DOHH2 (cell line): ENCODE measurements around the gene SAFB.

Experiments
- H3F3A ChIP-seq: fragments of 200-600 bp; sonication (generic), shearing (Covaris generic); 2 replicates; pipeline ENCODE4 v1.6.0; 2016; ENCODE audit warnings: antibody characterized with exemption, mild to moderate bottlenecking; ENCODE audit not compliant: control insufficient read depth, insufficient read depth
- H3K27ac ChIP-seq: fragments of 200-600 bp; sonication (generic); 2 replicates; pipeline ENCODE4 v1.5.1; 2014; ENCODE audit warnings: low read depth, mild to moderate bottlenecking, low read length, moderate library complexity
- H3K27me3 ChIP-seq: fragments of 200-600 bp; sonication (generic); 2 replicates; pipeline ENCODE4 v1.6.1; 2014; ENCODE audit warnings: mild to moderate bottlenecking, low read length, mixed read lengths; ENCODE audit not compliant: control insufficient read depth
- H3K36me3 ChIP-seq: fragments of 200-600 bp; sonication (generic); 2 replicates; pipeline ENCODE4 v1.6.1; 2014; ENCODE audit warnings: mild to moderate bottlenecking, low read length, moderate library complexity, mixed read lengths; ENCODE audit not compliant: control insufficient read depth
- H3K4me1 ChIP-seq: fragments of 200-600 bp; sonication (generic); 2 replicates; pipeline ENCODE4 v1.6.1; 2014; ENCODE audit warnings: mild to moderate bottlenecking, low read length, mixed read lengths; ENCODE audit not compliant: control insufficient read depth
- H3K4me2 ChIP-seq: fragments of 200-600 bp; sonication (generic); 2 replicates; pipeline ENCODE4 v1.6.0; 2014; ENCODE audit warnings: mild to moderate bottlenecking, low read length, moderate library complexity
- H3K4me3 ChIP-seq: fragments of 200-600 bp; sonication (generic); 2 replicates; pipeline ENCODE4 v1.5.1; 2014; ENCODE audit warnings: mild to moderate bottlenecking, low read length, mixed read lengths
- H3K79me2 ChIP-seq: fragments of 200-600 bp; sonication (generic); 2 replicates; pipeline ENCODE4 v1.6.1; 2014; ENCODE audit warnings: mild to moderate bottlenecking, low read length, mixed read lengths; ENCODE audit not compliant: control insufficient read depth
- H3K9me2 ChIP-seq: fragments of 200-600 bp; sonication (generic); replicated peaks from 2 replicates; pipeline ENCODE4 v1.6.1; 2014; ENCODE audit warnings: mild to moderate bottlenecking, low read length, mixed read lengths; ENCODE audit not compliant: control insufficient read depth
- H3K9me3 ChIP-seq: fragments of 200-600 bp; sonication (generic); 2 replicates; pipeline ENCODE4 v1.6.1; 2014; ENCODE audit warnings: antibody characterized with exemption, low read length, mixed read lengths; ENCODE audit not compliant: control insufficient read depth, insufficient read depth
- H4K20me1 ChIP-seq: fragments of 200-600 bp; sonication (generic); 2 replicates; pipeline ENCODE4 v1.6.0; 2014; ENCODE audit warnings: low read depth, mild to moderate bottlenecking, antibody characterized with exemption, low read length, moderate library complexity; ENCODE audit not compliant: control insufficient read depth, insufficient read depth
- EZH2phosphoT487 ChIP-seq: fragments of 200-600 bp; sonication (generic); IDR thresholded peaks from 2 replicates; pipeline ENCODE4 v1.6.1; 2017; ENCODE audit warnings: borderline replicate concordance, mild to moderate bottlenecking, antibody characterized with exemption, low read length, moderate library complexity, mixed read lengths
- TF ChIP-seq, protein P1 (sequence below): fragments of 200-600 bp; sonication (generic); IDR thresholded peaks from one replicate; pipeline ENCODE4 v1.5.1; 2014; ENCODE audit warnings: antibody characterized with exemption, mild to moderate bottlenecking, low read depth, low read length; ENCODE audit not compliant: poor library complexity, severe bottlenecking

The SAFB gene

DNA sequence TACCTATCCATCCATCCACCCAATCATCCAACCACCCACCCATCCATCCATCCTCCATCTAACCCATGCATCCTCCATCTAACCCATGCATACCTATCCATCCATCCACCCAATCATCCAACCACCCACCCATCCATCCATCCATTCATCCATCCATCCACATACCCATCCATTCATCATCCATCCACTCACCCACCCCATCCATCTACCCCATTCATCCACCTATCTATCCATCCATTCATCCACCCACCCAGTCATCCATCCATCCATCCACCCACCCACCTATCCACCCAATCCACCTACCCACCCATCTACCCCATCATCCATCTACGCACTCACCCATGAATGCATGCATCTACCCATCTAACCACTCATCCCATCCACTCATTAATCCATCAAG is 50.9 kb downstream of the SAFB start:
- Histone ChIP-seq H3K27me3 (no peaks in the 10 kb centered on the region), H3K4me3 (no peak overlapping the region), H3K4me1 (no peaks in the 10 kb centered on the region), H3F3A (no peaks in the 10 kb centered on the region), H3K36me3 (peaks cover 33% of the 10 kb centered on the region), H3K4me2 (no peak overlapping the region), H3K9me2 (no peaks in the 10 kb centered on the region), H3K27ac (no peak overlapping the region), H4K20me1 (no peaks in the 10 kb centered on the region), H3K9me3 (no peaks in the 10 kb centered on the region), H3K79me2 (no peaks in the 10 kb centered on the region)
- TF ChIP-seq, protein P1, sequence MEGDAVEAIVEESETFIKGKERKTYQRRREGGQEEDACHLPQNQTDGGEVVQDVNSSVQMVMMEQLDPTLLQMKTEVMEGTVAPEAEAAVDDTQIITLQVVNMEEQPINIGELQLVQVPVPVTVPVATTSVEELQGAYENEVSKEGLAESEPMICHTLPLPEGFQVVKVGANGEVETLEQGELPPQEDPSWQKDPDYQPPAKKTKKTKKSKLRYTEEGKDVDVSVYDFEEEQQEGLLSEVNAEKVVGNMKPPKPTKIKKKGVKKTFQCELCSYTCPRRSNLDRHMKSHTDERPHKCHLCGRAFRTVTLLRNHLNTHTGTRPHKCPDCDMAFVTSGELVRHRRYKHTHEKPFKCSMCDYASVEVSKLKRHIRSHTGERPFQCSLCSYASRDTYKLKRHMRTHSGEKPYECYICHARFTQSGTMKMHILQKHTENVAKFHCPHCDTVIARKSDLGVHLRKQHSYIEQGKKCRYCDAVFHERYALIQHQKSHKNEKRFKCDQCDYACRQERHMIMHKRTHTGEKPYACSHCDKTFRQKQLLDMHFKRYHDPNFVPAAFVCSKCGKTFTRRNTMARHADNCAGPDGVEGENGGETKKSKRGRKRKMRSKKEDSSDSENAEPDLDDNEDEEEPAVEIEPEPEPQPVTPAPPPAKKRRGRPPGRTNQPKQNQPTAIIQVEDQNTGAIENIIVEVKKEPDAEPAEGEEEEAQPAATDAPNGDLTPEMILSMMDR: no peak
- no peak for TF ChIP-seq EZH2phosphoT487

DNA sequence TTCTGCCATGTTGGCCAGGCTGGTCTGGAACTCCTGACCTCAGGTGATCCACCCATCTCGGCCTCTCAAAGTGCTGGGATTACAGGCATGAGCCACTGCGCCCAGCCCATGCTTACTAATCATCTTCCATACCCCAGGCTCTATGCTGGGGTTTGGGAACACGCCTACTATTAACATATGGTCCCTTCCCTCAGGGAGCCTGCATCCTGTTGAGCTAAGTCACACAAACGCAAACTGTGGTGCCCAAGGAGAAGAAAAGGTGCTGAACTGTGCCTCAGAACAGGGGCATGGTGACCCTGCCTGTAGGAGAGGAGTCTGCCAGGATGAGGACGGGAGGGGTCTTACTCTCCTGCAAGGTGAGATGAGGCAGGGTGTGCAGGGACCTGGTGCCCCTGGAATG is 51.8 kb downstream of the SAFB start:
- H3K79me2 ChIP-seq: peaks cover 6% of the 10 kb centered on the region
- H3K4me3 ChIP-seq: no peak overlapping the region
- no peak overlapping the region for H3K4me2 ChIP-seq
- TF ChIP-seq, protein P1: no peak
- no peak for TF ChIP-seq EZH2phosphoT487
- no peaks in the 10 kb centered on the region for H3F3A ChIP-seq
- no peak overlapping the region for H3K27ac ChIP-seq
- no peaks in the 10 kb centered on the region for H3K9me3 ChIP-seq
- H3K36me3 ChIP-seq: peaks cover 23% of the 10 kb centered on the region
- no peaks in the 10 kb centered on the region for H3K9me2 ChIP-seq
- H3K27me3 ChIP-seq: no peaks in the 10 kb centered on the region
- H4K20me1 ChIP-seq: no peaks in the 10 kb centered on the region
- peaks cover 7% of the 10 kb centered on the region for H3K4me1 ChIP-seq

DNA sequence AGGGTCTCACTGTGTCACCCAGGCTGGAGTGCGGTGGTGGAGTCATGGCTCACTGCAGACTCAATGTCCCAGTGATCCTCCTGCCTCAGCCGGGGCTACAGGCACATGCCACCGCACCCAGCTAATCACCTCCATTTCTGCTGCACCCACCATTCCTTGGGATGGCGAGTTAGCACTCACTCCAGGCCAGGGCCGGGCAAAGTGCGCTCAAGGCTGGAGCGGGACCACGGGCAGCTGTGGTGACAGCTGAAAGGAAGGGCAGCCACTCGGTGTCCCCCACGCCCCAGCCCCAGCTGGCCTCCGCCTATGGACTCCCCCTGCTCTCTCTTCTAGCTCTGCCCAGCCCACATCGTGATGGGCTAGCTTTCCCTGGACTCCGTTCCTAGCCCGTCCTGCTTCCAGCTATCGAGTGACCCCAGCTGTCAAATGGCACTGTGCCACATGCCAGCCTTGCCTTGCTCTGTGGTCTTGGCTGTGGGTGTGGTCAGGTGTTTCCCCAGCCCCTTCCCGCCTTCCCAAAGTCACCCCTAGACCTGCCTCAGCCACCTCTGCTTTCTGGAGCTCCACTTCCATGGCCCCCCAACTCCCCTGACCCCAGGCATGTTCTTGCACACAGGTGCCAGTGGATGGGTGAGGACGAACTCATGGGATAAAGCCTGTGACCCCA is 53.4 kb downstream of the SAFB start:
- H3K27ac ChIP-seq: no peak overlapping the region
- peaks cover 11% of the 10 kb centered on the region for H3K79me2 ChIP-seq
- H3F3A ChIP-seq: no peaks in the 10 kb centered on the region
- H4K20me1 ChIP-seq: no peaks in the 10 kb centered on the region
- TF ChIP-seq, protein P1: no peak
- TF ChIP-seq EZH2phosphoT487: no peak
- H3K4me1 ChIP-seq: peaks cover 13% of the 10 kb centered on the region
- no peaks in the 10 kb centered on the region for H3K9me2 ChIP-seq
- H3K36me3 ChIP-seq: peaks cover 15% of the 10 kb centered on the region
- H3K4me3 ChIP-seq: no peak overlapping the region
- H3K4me2 ChIP-seq: no peak overlapping the region
- H3K27me3 ChIP-seq: no peaks in the 10 kb centered on the region
- H3K9me3 ChIP-seq: no peaks in the 10 kb centered on the region
